HepG2 (cell line): ENCODE results near the gene HELZ. TPM values are rescaled to one million over a fixed set of nuclear protein-coding genes. Genes with fewer than 3 reads are reported as not detected.

Source experiments
- AFF4 ChIP-seq: sonication (generic); formaldehyde crosslinking; IDR thresholded peaks from 2 replicates; pipeline ENCODE4 v1.4.0; 2020; ENCODE audit warnings: missing genetic modification reagents
- ATF6 ChIP-seq: sonication (generic); formaldehyde crosslinking; conservative IDR thresholded peaks from 2 replicates; pipeline ENCODE4 v1.4.0; 2020; ENCODE audit warnings: missing genetic modification reagents
- BCL3 ChIP-seq: sonication (generic); formaldehyde crosslinking; IDR thresholded peaks from 2 replicates; pipeline ENCODE4 v1.5.1; 2020; ENCODE audit warnings: mild to moderate bottlenecking, missing genetic modification reagents, moderate library complexity
- CTCF ChIP-seq: sonication (generic); formaldehyde crosslinking; IDR thresholded peaks from 2 replicates; pipeline ENCODE4 v1.5.0; 2020; ENCODE audit warnings: mild to moderate bottlenecking, missing genetic modification reagents, moderate library complexity
- GLI4 ChIP-seq: sonication (generic); formaldehyde crosslinking; IDR thresholded peaks from 2 replicates; pipeline ENCODE4 v1.5.1; 2020; ENCODE audit warnings: missing genetic modification reagents, mild to moderate bottlenecking, moderate library complexity, borderline replicate concordance
- KDM4B ChIP-seq: sonication (generic); formaldehyde crosslinking; IDR thresholded peaks from 2 replicates; pipeline ENCODE4 v1.4.0; 2020; ENCODE audit warnings: missing genetic modification reagents
- LBX2 ChIP-seq: sonication (generic); formaldehyde crosslinking; IDR thresholded peaks from 2 replicates; pipeline ENCODE4 v1.5.0; 2020; ENCODE audit warnings: missing genetic modification reagents, mild to moderate bottlenecking, borderline replicate concordance
- NKX3-1 ChIP-seq: sonication (generic); formaldehyde crosslinking; IDR thresholded peaks from 2 replicates; pipeline ENCODE4 v1.5.0; 2020; ENCODE audit warnings: missing genetic modification reagents
- NR2F1 ChIP-seq, 2 experiments: fragments of 450-650 bp in 1 of 2; formaldehyde crosslinking in 1 of 2; IDR thresholded peaks; 2 replicates each; pipeline versions ENCODE4 v1.5.0 to v1.6.1; 2016 to 2020; ENCODE audit warnings: mild to moderate bottlenecking in 1 of 2, missing compliant biosample characterization in 1 of 2, missing genetic modification reagents in 1 of 2, moderate library complexity in 1 of 2
- PAWR ChIP-seq: sonication (generic); formaldehyde crosslinking; IDR thresholded peaks from 2 replicates; pipeline ENCODE4 v1.4.0; 2020; ENCODE audit warnings: missing genetic modification reagents, mild to moderate bottlenecking, borderline replicate concordance
- SIX1 ChIP-seq: sonication (generic); formaldehyde crosslinking; IDR thresholded peaks from 2 replicates; pipeline ENCODE4 v1.4.0; 2020; ENCODE audit warnings: missing genetic modification reagents, borderline replicate concordance
- TOE1 ChIP-seq: sonication (generic); formaldehyde crosslinking; IDR thresholded peaks from 2 replicates; pipeline ENCODE4 v1.4.0; 2020; ENCODE audit warnings: mild to moderate bottlenecking, missing genetic modification reagents
- ZBTB37 ChIP-seq: sonication (generic); formaldehyde crosslinking; IDR thresholded peaks from 2 replicates; pipeline ENCODE4 v1.4.0; 2020; ENCODE audit warnings: mild to moderate bottlenecking, missing genetic modification reagents
- ZNF30 ChIP-seq: sonication (generic); formaldehyde crosslinking; IDR thresholded peaks from 2 replicates; pipeline ENCODE4 v1.5.0; 2020; ENCODE audit warnings: mild to moderate bottlenecking, missing genetic modification reagents
- ZNF501 ChIP-seq: sonication (generic); formaldehyde crosslinking; IDR thresholded peaks from 2 replicates; pipeline ENCODE4 v1.5.1; 2020; ENCODE audit warnings: mild to moderate bottlenecking, moderate library complexity, missing genetic modification reagents
- ZNF629 ChIP-seq: sonication (generic); formaldehyde crosslinking; conservative IDR thresholded peaks from 2 replicates; pipeline ENCODE4 v1.5.0; 2020; ENCODE audit warnings: missing genetic modification reagents
- ZNF709 ChIP-seq: sonication (generic); formaldehyde crosslinking; IDR thresholded peaks from 2 replicates; pipeline ENCODE4 v1.5.0; 2020; ENCODE audit warnings: mild to moderate bottlenecking, missing genetic modification reagents
- polyA plus RNA-seq, 8 experiments: library from polyadenylated mRNA; depleted of rRNA in 3 of 8; stranded (reverse) in 7 of 8; unstranded in 1 of 8; fragments of >200 nt; fragmentation: Illumina TruSeq in 4 of 8; extraction: Trizol in 4 of 8; gene quantifications; 2 replicates each; pipeline versions ENCODE4 v1.2.1 to v1.2.3, GENCODE V29; 2011 to 2016; ENCODE audit warnings: low read depth in 4 of 8, missing spikeins in 1 of 8, mixed read lengths in 1 of 8; ENCODE audit not compliant: insufficient read depth in 1 of 8
- total RNA-seq, 5 experiments: library from RNA; depleted of rRNA; stranded (reverse); fragments of >200 nt; fragmentation: Illumina TruSeq; extraction: Trizol; gene quantifications; 2 replicates each; pipeline ENCODE4 v1.2.3, GENCODE V29; 2016; ENCODE audit warnings: low read depth in 1 of 5

HELZ gene
- total and polyA plus RNA-seq, 2 of the 13 experiments (the other 11 are each of a cell fraction or from before 2014, with no cell fraction given), result 35.3 to 52.4 TPM

GRCh38 chr17:67245073-67245693 is at the start of gene HELZ (continued):
- peak; percentile 63 for TF ChIP-seq TOE1
- no peak for TF ChIP-seq SIX1 (CRISPR knock-in tag)
- peak; percentile 76; the same call in 1 of the 2 replicates for TF ChIP-seq GLI4 (CRISPR knock-in tag)
- peak; percentile 32; the same call in 1 of the 2 replicates for TF ChIP-seq BCL3 (CRISPR knock-in tag)
- no peak for TF ChIP-seq PAWR (CRISPR knock-in tag)
- TF ChIP-seq KDM4B (CRISPR knock-in tag), result 0 out of 2 replicates have a peak, but pooled peaks have one; percentile 40
- 0 out of 2 replicates have a peak, but pooled peaks have one; percentile 27 for TF ChIP-seq AFF4 (CRISPR knock-in tag)
- no peak for TF ChIP-seq CTCF (CRISPR knock-in tag)
- TF ChIP-seq LBX2 (CRISPR knock-in tag), result peak; percentile 79; the same call in 1 of the 2 replicates
- TF ChIP-seq ZNF30 (CRISPR knock-in tag), result no peak; the same call in 1 of the 2 replicates
- TF ChIP-seq ZNF501 (CRISPR knock-in tag), result peak; percentile 84; the same call in 1 of the 2 replicates
- peak; percentile 6; the same call in 1 of the 2 replicates for TF ChIP-seq ZNF629 (CRISPR knock-in tag)
- no peak for TF ChIP-seq ATF6 (CRISPR knock-in tag)
- peak in 1 of 2 experiments; percentile 28; a peak in 1 of 4 replicates for TF ChIP-seq NR2F1 (CRISPR knock-in tag; IDR thresholded peaks at IDR 0.05)
- TF ChIP-seq ZNF709, result no peak; the same call in 1 of the 2 replicates
- TF ChIP-seq NKX3-1, result no peak; the same call in 1 of the 2 replicates
- no peak for TF ChIP-seq ZBTB37 (CRISPR knock-in tag)
